Effector CD4-positive, alpha-beta T cell (primary cell): ENCODE measurements around the gene MED26.
"Not testable (repeated sequence)": the region's sequence is repeated elsewhere in the genome, so short reads cannot be mapped to it uniquely, and the experiment has no call there.

Experiments used
- DNase-seq: peaks from one replicate; pipeline ENCODE4 v3.0.0-alpha.2; 2020

Gene MED26

GRCh38 chr19:16572332-16573211, 55.4 kb downstream of the MED26 start, which contains the start of gene SLC35E1:
TSS of gene SLC35E1 (minus strand) at chr19:16572415. CDS start at chr19:16572364, 51 bp downstream.
- DNase-seq: peak; percentile 83

DNA sequence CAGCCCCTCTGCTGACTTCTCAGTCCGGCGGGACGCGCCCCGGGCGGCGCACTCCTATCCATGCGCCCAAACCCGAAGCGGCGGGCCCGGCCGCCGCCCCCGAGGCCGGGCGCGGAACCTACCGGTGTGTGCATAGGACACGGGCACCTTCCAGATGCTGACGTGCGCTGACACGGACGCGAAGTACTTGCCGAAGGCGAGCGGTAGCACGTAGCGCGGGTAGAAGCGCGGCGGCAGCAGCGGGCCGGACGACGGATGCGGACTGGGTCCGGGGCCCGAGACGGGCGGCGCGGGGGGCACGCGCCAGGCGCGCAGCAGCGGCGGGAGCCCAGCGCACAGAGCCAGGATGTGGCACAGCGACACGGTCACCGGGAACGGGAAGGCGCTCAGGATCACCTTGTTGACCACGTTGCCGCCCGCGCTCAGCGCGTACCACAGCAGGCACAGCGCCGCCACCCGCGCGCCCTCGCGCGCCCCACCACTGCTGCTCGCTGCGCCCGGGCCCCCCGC, 56.1 kb downstream of the MED26 start:
- DNase-seq: no peak

GRCh38 chr19:16571283-16571682, 56.7 kb downstream of the MED26 start:
- no peak for DNase-seq

DNA sequence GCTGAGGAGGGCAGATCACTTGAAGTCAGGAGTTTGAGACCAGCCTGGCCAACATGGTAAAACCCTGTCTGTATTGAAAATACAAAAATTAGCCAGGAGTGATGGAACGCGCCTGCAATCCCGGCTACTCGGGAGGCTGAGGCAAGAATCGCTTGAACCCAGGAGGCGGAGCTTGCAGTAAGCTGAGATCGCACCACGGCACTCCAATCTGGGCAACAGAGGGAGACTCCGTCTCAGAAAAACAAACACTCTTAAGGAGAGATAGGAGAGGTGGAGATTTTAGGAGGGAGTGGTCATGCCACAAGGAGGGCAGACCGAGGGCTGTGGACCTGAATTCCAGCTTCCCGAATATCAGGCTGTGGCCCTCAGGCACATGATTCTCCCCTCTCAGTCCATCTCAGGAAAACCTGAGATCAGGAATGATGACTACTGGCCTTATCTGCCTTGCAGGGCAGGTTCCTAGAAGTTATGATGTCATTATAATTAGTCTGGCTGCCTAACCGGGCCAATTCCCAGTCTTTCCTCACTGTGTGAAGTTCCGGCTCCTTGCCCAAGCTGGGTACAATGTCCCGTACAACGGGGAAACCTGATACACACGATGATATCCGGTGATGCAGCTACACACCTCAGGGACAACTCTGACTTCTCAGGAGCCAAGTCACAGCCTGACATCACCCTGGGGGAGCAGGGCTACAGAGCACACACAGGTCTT, 58.2 kb downstream of the MED26 start:
- no peak for DNase-seq

DNA sequence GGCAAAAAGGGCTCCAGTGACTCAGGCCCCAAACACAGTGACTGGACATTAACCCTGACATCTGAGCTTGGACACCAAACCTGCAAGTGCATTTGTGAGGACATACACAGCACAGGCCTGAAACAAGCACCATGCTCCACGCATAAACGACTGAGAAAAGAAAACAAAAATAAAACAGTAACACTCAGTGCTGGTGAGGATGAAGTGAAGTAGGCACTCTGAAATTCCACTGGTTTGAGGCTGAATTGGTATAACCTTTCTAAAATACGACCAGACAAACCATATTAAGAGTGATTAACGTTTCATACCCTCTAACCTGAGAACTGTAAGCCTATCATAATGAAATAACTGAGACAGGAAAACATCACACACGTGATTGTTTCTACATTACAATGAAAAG, 61.3 kb downstream of the MED26 start:
- DNase-seq: no peak

DNA sequence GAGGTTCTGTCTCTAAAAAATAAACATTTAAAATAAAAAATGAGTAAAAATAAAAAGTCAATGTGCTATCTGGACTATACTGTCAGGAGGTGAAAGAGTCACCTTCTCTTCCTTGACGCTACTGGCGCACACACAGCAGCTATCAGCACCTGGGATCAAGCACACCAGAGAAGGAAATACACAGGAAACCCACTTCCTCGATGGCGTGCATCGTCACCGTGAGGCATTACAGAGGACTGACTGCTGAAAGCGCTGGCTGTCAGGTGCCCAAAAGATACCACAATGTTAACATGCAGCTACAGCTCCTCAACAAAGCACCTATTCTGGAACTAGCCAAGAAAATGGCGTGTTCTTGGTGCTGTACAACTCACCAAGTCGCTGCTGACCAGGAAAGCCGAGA, 61.8 kb downstream of the MED26 start:
- DNase-seq: peak; percentile 84

DNA sequence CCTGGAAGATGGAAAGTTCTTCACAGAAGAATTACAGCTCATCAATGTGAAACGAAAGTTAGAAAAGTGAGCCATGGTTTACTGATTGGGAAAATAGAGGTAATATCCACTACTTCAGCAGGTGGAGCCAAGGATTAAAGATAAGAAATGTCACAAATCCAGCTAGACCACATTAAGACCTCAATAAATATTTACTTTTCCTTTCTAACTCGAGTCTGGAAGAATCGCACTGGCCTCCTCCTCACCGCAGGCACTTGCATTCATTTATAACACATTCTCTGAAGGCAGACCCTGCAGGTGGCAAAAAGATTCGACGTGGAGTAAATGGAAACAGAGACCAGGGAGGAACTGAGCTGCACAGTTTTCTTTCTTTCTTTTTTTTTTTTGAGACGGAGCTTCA, 63.2 kb downstream of the MED26 start:
- DNase-seq: no peak

DNA sequence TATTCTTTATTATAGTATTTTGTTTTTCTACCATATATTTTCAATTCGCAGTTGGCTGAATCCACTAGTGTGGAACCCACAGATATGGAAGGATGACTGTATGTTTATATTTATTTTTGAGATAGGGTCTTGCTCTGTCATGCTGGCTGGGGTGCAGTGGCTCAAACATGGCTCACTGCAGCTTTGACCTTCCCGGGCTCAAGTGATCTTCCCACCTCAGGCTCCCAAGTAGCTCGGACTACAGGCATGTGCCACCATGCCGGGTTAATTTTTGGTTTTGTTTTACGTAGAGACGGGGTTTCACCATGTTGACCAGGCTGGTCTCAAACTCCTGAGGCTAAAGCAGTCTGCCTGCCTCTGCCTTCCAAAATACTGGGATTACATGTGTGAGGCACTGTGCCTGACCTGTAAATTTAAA, 65.4 kb downstream of the MED26 start:
- no peak for DNase-seq

- no peak for DNase-seq
Measured at GRCh38 chr19:16561382-16561781, 66.6 kb downstream of the MED26 start.

- DNase-seq: no peak
Measured at GRCh38 chr19:16559780-16560276, 68.2 kb downstream of the MED26 start.

GRCh38 chr19:16554776-16555175, 73.2 kb downstream of the MED26 start:
- no peak for DNase-seq

DNA sequence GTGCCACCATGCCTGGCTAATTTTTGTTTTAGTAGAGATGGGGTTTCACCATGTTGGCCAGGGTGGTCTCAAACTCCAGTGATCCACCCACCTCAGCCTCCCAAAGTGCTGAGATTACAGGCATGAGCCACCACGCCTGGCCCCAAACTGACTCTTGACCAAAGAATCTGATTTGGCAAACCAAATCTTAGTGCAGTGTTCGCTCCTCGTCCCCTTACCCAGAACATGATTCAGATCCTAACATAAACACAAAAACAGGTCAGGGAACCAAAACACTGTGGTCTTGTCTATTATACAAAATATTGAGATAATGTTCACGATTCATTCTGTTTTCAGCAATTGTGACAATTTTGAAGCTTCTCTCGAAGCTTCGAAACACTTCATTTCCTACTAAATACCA, 76.1 kb downstream of the MED26 start:
- not testable (repeated sequence) for DNase-seq

GRCh38 chr19:16548956-16549355, 79.0 kb downstream of the MED26 start:
- no peak for DNase-seq

DNA sequence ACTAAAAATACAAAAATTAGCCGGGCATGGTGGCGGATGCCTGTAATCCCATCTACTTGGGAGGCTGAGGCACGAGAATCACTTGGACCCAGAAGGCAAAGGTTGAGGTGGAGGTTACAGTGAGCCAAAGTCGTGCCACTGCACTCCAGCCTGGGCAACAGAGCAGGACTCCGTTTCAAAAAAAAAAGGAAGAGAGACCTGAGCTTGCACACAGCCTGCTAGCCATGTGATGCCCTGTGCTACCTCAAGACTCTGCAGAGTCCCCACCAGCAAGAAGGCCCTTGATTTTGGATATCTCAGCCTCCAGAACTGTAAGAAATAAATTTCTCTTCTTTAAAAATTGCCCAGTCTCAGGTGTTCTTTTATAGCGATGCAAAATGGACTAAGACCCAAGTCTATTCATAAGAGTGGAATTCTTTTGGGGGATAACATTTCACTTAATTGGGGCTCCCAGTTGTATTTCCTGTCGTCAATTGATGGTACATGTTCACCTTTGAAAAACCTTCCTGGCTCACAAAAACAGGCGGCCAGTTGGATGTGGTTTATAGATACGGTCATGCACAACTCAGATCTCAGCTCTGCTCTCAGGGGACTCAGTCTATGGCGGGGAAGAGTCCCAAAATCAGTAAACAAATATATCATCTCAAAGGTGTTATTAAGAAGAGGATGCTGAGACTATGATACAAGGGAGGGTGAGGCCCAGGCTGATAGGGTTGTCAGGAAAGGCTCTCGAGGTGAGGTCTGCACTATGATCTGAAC, 83.4 kb downstream of the MED26 start:
- DNase-seq: no peak

GRCh38 chr19:16543734-16544133, 84.3 kb downstream of the MED26 start:
- not testable (repeated sequence) for DNase-seq

GRCh38 chr19:16542910-16543472, 85.0 kb downstream of the MED26 start:
- DNase-seq: no peak

DNA sequence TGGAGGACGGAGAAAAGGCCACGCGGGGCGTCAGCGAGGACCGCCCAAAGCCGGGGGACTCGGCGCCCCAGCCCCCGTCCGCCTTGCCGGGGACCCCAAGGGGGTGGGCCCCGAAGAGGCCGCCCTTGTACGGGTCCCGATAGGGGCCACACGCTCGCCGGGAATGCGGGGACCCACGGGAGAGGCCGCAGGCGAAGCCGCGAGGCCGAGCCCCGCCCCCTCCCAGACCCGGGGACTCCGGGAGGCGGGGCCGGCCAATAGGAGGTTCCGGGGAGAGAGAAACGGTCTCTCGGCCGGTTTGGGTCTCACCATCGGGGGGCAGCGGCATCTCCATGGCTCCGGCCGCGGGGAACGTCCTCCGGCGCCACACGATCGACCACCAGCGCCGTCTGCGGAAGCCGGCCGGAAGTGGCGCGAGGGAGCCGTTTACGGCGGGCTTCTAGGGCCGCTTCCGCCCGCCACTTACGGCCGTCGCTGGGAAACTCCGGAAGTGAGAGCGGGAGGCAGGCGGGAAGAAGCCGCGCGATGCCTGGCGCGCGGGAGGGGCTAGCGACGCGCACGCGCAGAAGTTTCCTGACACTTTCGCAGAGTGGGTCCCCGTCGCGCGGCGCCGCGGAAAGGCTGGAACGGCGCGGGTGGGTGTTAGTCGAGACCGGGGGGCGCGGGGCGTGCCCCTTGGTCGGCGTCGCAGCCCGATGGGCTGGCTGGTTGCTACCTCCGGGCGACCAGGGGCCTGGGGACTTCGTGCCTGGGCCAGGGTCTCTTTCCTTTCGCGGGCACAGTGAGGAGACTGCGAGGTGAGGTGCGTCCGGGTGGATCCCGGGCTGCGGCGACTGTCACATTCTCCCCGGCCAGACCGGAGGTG, 85.7 kb downstream of the MED26 start, which contains the start of gene CHERP:
CHERP (minus strand) TSS at position 393 of the 865 bp plus-strand sequence; CDS start at position 334, 59 bp downstream.
- peak; percentile 93 for DNase-seq

- no peak for DNase-seq
Measured at GRCh38 chr19:16541526-16542044, 86.4 kb downstream of the MED26 start.

GRCh38 chr19:16540948-16541347, 87.1 kb downstream of the MED26 start:
- DNase-seq: no peak

- DNase-seq: no peak
Measured at GRCh38 chr19:16537111-16537510, 90.9 kb downstream of the MED26 start.

- no peak for DNase-seq
Measured at GRCh38 chr19:16536130-16536529, 91.9 kb downstream of the MED26 start.
